Measurements from ENCODE around the gene RFC1. TPM values are rescaled to one million over a fixed set of nuclear protein-coding genes. Genes with fewer than 3 reads are reported as not detected.

Gene RFC1
- polyA plus RNA-seq, 1 experiment, result 35.7 TPM

DNA sequence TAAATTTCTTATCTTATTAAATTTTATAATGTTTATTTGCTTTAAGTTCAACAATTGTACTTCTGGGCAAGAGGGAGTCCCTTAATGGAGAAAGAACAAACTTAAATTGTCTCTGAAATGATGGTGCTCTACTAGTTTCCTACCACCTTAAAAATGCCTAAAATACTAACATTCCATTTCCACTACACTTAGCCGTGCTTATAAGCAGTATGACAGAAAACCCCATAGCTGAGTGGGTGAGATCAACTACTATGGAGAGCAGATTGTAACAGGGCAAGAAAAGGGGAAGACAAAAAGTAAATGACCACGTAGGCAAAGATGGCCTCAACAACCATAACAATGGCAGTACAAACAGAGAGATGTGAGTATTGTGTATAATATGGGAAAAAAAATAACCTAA lies 35.0 kb downstream of the RFC1 start:
- ChIA-PET CTCF (no interaction called here), POLR2A (no interaction called here)
- H3K9me3 ChIP-seq (ENCODE audit: control insufficient read depth, insufficient read depth, low read length), result no peaks in the 10 kb centered on the region
- TF ChIP-seq, protein P1, sequence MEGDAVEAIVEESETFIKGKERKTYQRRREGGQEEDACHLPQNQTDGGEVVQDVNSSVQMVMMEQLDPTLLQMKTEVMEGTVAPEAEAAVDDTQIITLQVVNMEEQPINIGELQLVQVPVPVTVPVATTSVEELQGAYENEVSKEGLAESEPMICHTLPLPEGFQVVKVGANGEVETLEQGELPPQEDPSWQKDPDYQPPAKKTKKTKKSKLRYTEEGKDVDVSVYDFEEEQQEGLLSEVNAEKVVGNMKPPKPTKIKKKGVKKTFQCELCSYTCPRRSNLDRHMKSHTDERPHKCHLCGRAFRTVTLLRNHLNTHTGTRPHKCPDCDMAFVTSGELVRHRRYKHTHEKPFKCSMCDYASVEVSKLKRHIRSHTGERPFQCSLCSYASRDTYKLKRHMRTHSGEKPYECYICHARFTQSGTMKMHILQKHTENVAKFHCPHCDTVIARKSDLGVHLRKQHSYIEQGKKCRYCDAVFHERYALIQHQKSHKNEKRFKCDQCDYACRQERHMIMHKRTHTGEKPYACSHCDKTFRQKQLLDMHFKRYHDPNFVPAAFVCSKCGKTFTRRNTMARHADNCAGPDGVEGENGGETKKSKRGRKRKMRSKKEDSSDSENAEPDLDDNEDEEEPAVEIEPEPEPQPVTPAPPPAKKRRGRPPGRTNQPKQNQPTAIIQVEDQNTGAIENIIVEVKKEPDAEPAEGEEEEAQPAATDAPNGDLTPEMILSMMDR (IDR thresholded peaks at IDR 0.05; ENCODE audit: low read depth, low read length), result no peak
- no peak overlapping the region for H3K27ac ChIP-seq (ENCODE audit: low read depth, low read length)
- no peak overlapping the region for H3K4me3 ChIP-seq (ENCODE audit: low read depth, low read length)
- H3K27me3 ChIP-seq (ENCODE audit: control insufficient read depth, insufficient read depth, low read length), result no peaks in the 10 kb centered on the region
- no peak for DNase-seq (ENCODE audit: low read depth, low spot score)

DNA sequence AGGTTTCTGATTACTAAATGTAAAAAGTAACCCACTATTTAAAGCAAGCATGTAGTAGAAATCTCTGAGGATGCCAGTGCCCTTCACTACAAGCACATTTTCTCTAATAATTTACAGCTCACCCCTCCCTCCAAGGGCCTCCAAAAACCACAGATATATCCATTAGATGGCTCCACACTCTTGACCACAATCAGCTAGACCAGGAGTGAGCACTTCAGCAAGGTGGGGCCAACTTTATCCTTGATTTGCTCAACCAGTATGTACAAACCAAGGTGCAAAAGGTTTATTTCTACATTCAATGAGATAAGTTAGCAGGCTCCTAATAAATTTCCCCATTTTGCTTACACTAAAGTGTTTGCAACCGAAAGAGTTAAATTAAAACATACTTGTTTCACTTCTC lies 35.8 kb downstream of the RFC1 start:
- ChIA-PET CTCF (no interaction called here), POLR2A (no interaction called here)
- no peaks in the 10 kb centered on the region for H3K27me3 ChIP-seq (ENCODE audit: control insufficient read depth, insufficient read depth, low read length)
- no peak overlapping the region for H3K27ac ChIP-seq (ENCODE audit: low read depth, low read length)
- TF ChIP-seq, protein P1 (IDR thresholded peaks at IDR 0.05; ENCODE audit: low read depth, low read length), result no peak
- no peak overlapping the region for H3K4me3 ChIP-seq (ENCODE audit: low read depth, low read length)
- no peak for DNase-seq (ENCODE audit: low read depth, low spot score)
- H3K9me3 ChIP-seq (ENCODE audit: control insufficient read depth, insufficient read depth, low read length), result no peaks in the 10 kb centered on the region

DNA sequence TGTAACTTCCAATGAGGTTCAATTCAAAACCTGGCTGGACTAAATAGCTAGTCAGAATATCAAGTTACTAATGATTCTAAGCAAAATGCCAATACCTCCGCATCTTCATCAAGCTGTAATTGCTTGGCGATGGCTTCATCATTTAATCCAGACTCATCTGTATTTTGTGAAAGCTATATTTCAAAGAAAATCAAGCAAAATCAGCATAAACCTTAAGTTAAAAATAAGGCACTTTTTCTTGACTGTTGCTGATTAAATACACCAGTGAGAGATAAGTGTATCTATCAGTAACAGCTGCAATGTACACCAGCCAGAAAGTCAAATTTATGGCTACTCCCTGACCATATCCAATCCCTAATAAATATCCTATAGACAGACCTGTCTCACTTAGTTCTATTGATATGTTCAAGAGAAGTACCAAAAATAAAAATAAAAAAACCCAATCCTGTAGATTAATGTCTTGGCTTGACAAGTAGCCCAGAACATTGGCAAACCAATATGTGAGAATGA lies 39.6 kb downstream of the RFC1 start:
- no peaks in the 10 kb centered on the region for H3K9me3 ChIP-seq (ENCODE audit: control insufficient read depth, insufficient read depth, low read length)
- TF ChIP-seq, protein P1 (IDR thresholded peaks at IDR 0.05; ENCODE audit: low read depth, low read length), result no peak
- CTCF ChIA-PET, result no interaction called here
- no peaks in the 10 kb centered on the region for H3K27me3 ChIP-seq (ENCODE audit: control insufficient read depth, insufficient read depth, low read length)
- no peak for DNase-seq (ENCODE audit: low read depth, low spot score)
- POLR2A ChIA-PET, result no interaction called here
- H3K27ac ChIP-seq (ENCODE audit: low read depth, low read length), result no peak overlapping the region
- H3K4me3 ChIP-seq (ENCODE audit: low read depth, low read length), result no peak overlapping the region

DNA sequence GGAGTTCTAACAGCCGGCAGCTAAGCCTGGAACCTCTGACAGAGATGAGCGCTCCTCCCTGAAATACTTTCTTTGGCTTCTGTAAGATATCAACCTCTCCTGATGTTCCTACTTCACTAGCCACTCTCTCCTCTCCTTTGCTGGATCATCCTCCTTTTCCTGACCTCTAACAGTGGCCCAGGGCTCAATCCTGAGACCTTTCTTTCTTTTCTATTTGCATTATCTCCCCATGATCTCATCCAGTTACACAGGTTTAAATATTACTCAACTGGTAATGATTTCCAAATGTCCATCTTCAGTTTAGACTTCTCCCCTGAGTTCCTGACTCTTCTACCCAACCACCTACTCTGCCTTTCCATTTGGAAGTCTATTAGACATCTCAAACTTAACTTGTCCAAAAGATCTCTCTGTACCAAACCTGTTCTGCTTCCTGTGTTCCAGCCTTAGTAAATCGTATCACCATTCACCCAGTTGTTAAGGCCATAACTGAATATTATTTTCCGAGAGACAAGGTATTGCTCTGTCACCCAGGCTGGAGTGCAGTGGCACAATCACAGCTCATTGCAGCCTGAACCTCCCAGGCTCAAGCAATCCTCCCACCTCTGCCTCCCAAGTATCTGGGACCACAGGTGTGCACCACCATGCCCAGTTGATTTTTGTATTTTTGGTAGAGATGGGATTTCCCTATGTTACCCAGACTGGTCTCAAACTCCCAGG lies 41.1 kb downstream of the RFC1 start:
- H3K27ac ChIP-seq (ENCODE audit: low read depth, low read length), result no peak overlapping the region
- TF ChIP-seq, protein P1 (IDR thresholded peaks at IDR 0.05; ENCODE audit: low read depth, low read length), result no peak
- no peaks in the 10 kb centered on the region for H3K27me3 ChIP-seq (ENCODE audit: control insufficient read depth, insufficient read depth, low read length)
- CTCF ChIA-PET, result no interaction called here
- POLR2A ChIA-PET, result interaction anchor here (0.6 kb wide), 1 partner anchor 565 kb away, joined by 5 read pairs; no protein-coding TSS in a partner anchor
- no peaks in the 10 kb centered on the region for H3K9me3 ChIP-seq (ENCODE audit: control insufficient read depth, insufficient read depth, low read length)
- no peak overlapping the region for H3K4me3 ChIP-seq (ENCODE audit: low read depth, low read length)
- DNase-seq (ENCODE audit: low read depth, low spot score), result no peak

DNA sequence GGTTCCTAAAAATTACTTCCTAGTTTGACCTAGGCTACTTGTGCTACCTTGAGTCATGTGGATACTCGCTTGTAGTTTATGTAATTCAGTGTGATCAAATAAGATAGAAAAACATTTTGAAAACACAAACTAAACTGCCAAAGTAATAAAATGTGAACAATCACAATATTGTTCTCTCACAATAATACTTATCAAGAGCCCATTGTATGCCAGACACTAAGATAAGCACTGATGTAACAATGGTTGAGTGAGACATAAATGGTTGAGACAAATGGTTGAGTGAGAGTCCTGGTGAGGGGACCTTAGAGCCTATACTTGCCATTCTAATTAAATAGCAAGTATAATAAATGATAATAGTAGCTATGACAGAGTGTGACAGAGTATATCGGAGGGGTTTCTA lies 41.7 kb downstream of the RFC1 start:
- Histone ChIP-seq H3K9me3 (ENCODE audit: control insufficient read depth, insufficient read depth, low read length) (no peaks in the 10 kb centered on the region), H3K4me3 (ENCODE audit: low read depth, low read length) (no peak overlapping the region), H3K27me3 (ENCODE audit: control insufficient read depth, insufficient read depth, low read length) (no peaks in the 10 kb centered on the region), H3K27ac (ENCODE audit: low read depth, low read length) (no peak overlapping the region)
- no peak for DNase-seq (ENCODE audit: low read depth, low spot score)
- ChIA-PET CTCF (no interaction called here), POLR2A (interaction anchor here (0.6 kb wide), 1 partner anchor 564 kb away, joined by 5 read pairs; no protein-coding TSS in a partner anchor)
- TF ChIP-seq, protein P1 (IDR thresholded peaks at IDR 0.05; ENCODE audit: low read depth, low read length), result no peak
